Measurements from ENCODE around the gene CHRD. TPM values are rescaled to one million over a fixed set of nuclear protein-coding genes. Genes with fewer than 3 reads are reported as not detected.

Gene CHRD
- total RNA-seq, 4 donors from 2014 or later: 5.8 to 12.2 (median 9.2) TPM

DNA sequence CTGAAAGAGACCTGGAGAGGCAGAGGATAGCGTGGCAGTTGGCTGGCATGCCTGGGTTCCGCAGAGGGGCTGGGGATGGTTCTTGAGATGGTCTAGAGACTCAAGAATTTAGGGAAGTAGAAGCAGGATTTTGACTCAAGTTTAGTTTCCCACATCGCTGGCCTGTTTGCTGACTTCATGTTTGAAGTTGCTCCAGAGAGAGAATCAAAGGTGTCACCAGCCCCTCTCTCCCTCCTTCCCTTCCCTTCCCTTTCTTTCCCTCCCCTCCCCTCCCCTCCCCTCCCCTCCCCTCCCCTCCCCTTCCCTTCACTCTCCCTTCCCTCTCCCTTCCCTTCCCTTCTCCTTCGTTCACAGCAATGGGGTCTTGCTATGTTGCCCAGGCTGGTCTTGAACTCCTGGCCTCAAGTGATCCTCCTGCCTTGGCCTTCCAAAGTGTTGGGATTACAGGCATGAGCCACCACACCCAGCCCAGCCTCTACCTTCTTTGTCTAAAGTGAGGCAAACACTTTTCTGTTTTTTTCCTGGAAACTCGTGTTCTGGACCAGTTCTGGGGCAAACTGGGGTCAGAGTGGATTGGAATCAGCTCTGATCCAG lies 10.2 kb downstream of the CHRD start:
- ATAC-seq (ENCODE audit: low FRiP score) (no peak), DNase-seq (ENCODE audit: low spot score) (no peak)
- TF ChIP-seq, protein P1, sequence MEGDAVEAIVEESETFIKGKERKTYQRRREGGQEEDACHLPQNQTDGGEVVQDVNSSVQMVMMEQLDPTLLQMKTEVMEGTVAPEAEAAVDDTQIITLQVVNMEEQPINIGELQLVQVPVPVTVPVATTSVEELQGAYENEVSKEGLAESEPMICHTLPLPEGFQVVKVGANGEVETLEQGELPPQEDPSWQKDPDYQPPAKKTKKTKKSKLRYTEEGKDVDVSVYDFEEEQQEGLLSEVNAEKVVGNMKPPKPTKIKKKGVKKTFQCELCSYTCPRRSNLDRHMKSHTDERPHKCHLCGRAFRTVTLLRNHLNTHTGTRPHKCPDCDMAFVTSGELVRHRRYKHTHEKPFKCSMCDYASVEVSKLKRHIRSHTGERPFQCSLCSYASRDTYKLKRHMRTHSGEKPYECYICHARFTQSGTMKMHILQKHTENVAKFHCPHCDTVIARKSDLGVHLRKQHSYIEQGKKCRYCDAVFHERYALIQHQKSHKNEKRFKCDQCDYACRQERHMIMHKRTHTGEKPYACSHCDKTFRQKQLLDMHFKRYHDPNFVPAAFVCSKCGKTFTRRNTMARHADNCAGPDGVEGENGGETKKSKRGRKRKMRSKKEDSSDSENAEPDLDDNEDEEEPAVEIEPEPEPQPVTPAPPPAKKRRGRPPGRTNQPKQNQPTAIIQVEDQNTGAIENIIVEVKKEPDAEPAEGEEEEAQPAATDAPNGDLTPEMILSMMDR (IDR thresholded peaks at IDR 0.05): no peak

GRCh38 chr3:184391266-184391665 lies 11.4 kb downstream of the CHRD start:
- ATAC-seq (ENCODE audit: low FRiP score): no peak
- TF ChIP-seq, protein P1 (IDR thresholded peaks at IDR 0.05): no peak
- no peak for DNase-seq (ENCODE audit: low spot score)

GRCh38 chr3:184395320-184395660 lies 15.4 kb downstream of the CHRD start:
- TF ChIP-seq, protein P1 (IDR thresholded peaks at IDR 0.05): no peak
- DNase-seq (ENCODE audit: low spot score) (no peak), ATAC-seq (ENCODE audit: low FRiP score) (no peak)

GRCh38 chr3:184399410-184399809 lies 19.6 kb downstream of the CHRD start:
- DNase-seq (ENCODE audit: low spot score) (no peak), ATAC-seq (ENCODE audit: low FRiP score) (peak; percentile 78)
- TF ChIP-seq, protein P1 (IDR thresholded peaks at IDR 0.05): no peak

GRCh38 chr3:184405075-184406030 lies 25.5 kb downstream of the CHRD start:
- peak; percentile 29 for ATAC-seq (ENCODE audit: low FRiP score)
- TF ChIP-seq, protein P1 (IDR thresholded peaks at IDR 0.05): no peak
- no peak for DNase-seq (ENCODE audit: low spot score)

GRCh38 chr3:184409331-184409926 lies 29.6 kb downstream of the CHRD start:
- no peak for DNase-seq (ENCODE audit: low spot score)
- TF ChIP-seq, protein P1 (IDR thresholded peaks at IDR 0.05): no peak
- no peak for ATAC-seq (ENCODE audit: low FRiP score)
